ENCODE data around the gene HSPA1L.
"Not testable (repeated sequence)": the region's sequence is repeated elsewhere in the genome, so short reads cannot be mapped to it uniquely, and the experiment has no call there.

DNA sequence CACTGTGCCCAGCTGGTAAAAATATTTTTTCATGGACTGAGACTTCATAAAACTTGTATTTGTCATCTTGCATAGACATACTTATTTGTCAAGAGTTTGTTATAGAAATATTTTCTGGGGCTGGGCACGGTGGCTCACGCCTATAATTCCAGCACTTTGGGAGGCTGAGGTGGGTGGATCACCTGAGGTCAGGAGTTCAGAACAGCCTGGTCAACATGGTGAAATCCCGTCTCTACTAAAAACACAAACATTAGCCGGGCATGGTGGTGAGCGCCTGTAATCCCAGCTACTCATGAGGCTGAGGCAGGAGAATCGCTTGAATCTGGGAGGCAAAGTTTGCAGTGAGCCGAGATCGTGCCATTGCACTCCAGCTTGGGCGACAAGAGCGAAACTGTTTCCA lies 6.5 kb downstream of the HSPA1L start:
- TF ChIP-seq, protein P1, sequence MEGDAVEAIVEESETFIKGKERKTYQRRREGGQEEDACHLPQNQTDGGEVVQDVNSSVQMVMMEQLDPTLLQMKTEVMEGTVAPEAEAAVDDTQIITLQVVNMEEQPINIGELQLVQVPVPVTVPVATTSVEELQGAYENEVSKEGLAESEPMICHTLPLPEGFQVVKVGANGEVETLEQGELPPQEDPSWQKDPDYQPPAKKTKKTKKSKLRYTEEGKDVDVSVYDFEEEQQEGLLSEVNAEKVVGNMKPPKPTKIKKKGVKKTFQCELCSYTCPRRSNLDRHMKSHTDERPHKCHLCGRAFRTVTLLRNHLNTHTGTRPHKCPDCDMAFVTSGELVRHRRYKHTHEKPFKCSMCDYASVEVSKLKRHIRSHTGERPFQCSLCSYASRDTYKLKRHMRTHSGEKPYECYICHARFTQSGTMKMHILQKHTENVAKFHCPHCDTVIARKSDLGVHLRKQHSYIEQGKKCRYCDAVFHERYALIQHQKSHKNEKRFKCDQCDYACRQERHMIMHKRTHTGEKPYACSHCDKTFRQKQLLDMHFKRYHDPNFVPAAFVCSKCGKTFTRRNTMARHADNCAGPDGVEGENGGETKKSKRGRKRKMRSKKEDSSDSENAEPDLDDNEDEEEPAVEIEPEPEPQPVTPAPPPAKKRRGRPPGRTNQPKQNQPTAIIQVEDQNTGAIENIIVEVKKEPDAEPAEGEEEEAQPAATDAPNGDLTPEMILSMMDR (IDR thresholded peaks at IDR 0.05), result not testable (repeated sequence)
- not testable (repeated sequence) for TF ChIP-seq EZH2 (IDR thresholded peaks at IDR 0.05; ENCODE audit: borderline replicate concordance, insufficient read depth, low read depth, low read length, poor library complexity, severe bottlenecking)
